Lung (tissue), 12 donors: Measurements from ENCODE around the gene KIAA1217. TPM values are rescaled to one million over a fixed set of nuclear protein-coding genes. Genes with fewer than 3 reads are reported as not detected.
A peak's percentile ranks its signal among the peaks of the same experiment; 100 is the strongest.

ENCODE experiments used
- ATAC-seq: fragments of 200-7000 bp; cut with Tn5 transposase; one replicate; pipeline ENCODE4 v1.9.1; 2020; ENCODE audit warnings: moderate number of reproducible peaks; ENCODE audit not compliant: insufficient read depth, low FRiP score
- DNase-seq, 3 donors: peaks; one replicate each; pipeline ENCODE4 v3.0.0-alpha.2; 2013 to 2017
- H3K27ac ChIP-seq, 2 donors: one replicate each; pipeline ENCODE4 v1.5.1; 2013; ENCODE audit warnings: mild to moderate bottlenecking in 2 of 2, moderate library complexity in 2 of 2, control low read depth in 1 of 2, inconsistent platforms in 1 of 2, low read depth in 1 of 2, low read length in 1 of 2
- H3K27me3 ChIP-seq, 3 donors: one replicate each; pipeline ENCODE4 v1.5.1; 2013; ENCODE audit warnings: low read length in 2 of 3; ENCODE audit not compliant: control insufficient read depth in 3 of 3, insufficient read depth in 3 of 3
- H3K36me3 ChIP-seq, 4 donors: one replicate each; pipeline ENCODE4 v1.5.1; 2013; ENCODE audit warnings: low read length in 4 of 4, mild to moderate bottlenecking in 1 of 4, moderate library complexity in 1 of 4; ENCODE audit not compliant: control insufficient read depth in 4 of 4, insufficient read depth in 4 of 4
- H3K4me1 ChIP-seq, 5 donors: one replicate each; pipeline ENCODE4 v1.5.1; 2013; ENCODE audit warnings: low read length in 5 of 5, mild to moderate bottlenecking in 2 of 5, moderate library complexity in 1 of 5; ENCODE audit not compliant: control insufficient read depth in 5 of 5, insufficient read depth in 5 of 5
- H3K4me3 ChIP-seq: one replicate; pipeline ENCODE4 v1.5.1; 2013; ENCODE audit warnings: mild to moderate bottlenecking, control low read depth, moderate library complexity
- H3K9ac ChIP-seq, 2 donors: one replicate each; pipeline ENCODE4 v1.5.1; 2013; ENCODE audit warnings: low read length in 2 of 2, control low read depth in 1 of 2; ENCODE audit not compliant: insufficient read depth in 1 of 2
- H3K9me3 ChIP-seq, 4 donors: one replicate each; pipeline ENCODE4 v1.5.1; 2013; ENCODE audit warnings: low read length in 3 of 4, mild to moderate bottlenecking in 1 of 4, moderate library complexity in 1 of 4; ENCODE audit not compliant: control insufficient read depth in 4 of 4, insufficient read depth in 3 of 4
- whole genome bisulfite sequencing, 2 donors: extraction: QIAGEN DNeasy Blood & Tissue Kit; methylation state at CpG; one replicate each; pipeline ENCODE4 v1.1.7; 2013; 5-methylcytosine and 5-hydroxymethylcytosine counted together
- polyA plus RNA-seq, 2 donors: library from polyadenylated mRNA; stranded (reverse); fragments of 200-250 nt; gene quantifications; one replicate each; pipeline ENCODE4 v1.2.1, GENCODE V29; 2013
- total RNA-seq, 2 donors: library from RNA; depleted of rRNA in 1 of 2; stranded (reverse); fragments of >200 nt in 1 of 2; gene quantifications; one replicate each; pipeline ENCODE4 v1.2.1, GENCODE V29; 2014 to 2021
- TF ChIP-seq, protein P1 (sequence below): IDR thresholded peaks from 2 replicates; pipeline ENCODE4 v1.5.1; 2012; ENCODE audit warnings: mild to moderate bottlenecking; ENCODE audit errors: control extremely low read depth, extremely low read depth
- donor health status: control.
- donor health status: control.
- donor health status: Bipolar disorder and iron deficiency.
- donor health status: healthy.
- donor health status: DM: yes; HTN: yes; CAD: no.

The KIAA1217 gene
- total and polyA plus RNA-seq, 4 donors = 5.5 to 58.6 (median 24.1) TPM

DNA sequence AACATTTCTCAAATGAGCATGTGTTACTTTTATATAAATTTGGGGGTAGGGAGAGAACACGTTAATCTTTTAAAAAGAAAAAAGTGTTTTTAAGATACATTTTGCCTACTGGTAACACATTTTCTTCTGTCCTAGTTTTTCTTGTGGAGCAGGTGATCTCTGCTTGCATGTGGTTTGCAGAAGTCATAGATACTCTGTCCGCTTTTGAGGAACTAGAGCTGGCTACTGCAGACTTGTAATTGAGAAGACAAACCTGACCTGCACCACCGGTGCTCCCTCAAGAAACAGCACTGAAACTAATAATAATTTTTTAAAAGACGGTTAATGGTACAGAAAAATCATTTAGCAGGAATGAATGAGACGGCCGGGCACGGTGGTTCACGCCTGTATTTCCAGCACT, 243.1 kb downstream of the KIAA1217 start:
- Histone ChIP-seq H3K4me1 (peaks cover 7 to 69% (median 15%) of the 10 kb centered on the region in 5 donors), H3K27ac (no peak overlapping the region), H3K9me3 (no peaks in the 10 kb centered on the region), H3K27me3 (no peaks in the 10 kb centered on the region), H3K36me3 (no peaks in the 10 kb centered on the region), H3K4me3 (no peak overlapping the region), H3K9ac (no peak overlapping the region)
- whole genome bisulfite sequencing, 2 donors = 86 to 89% methylated on average over 8 of the region's 8 CpGs
- ATAC-seq (no peak), DNase-seq (no peak)
- TF ChIP-seq, protein P1, sequence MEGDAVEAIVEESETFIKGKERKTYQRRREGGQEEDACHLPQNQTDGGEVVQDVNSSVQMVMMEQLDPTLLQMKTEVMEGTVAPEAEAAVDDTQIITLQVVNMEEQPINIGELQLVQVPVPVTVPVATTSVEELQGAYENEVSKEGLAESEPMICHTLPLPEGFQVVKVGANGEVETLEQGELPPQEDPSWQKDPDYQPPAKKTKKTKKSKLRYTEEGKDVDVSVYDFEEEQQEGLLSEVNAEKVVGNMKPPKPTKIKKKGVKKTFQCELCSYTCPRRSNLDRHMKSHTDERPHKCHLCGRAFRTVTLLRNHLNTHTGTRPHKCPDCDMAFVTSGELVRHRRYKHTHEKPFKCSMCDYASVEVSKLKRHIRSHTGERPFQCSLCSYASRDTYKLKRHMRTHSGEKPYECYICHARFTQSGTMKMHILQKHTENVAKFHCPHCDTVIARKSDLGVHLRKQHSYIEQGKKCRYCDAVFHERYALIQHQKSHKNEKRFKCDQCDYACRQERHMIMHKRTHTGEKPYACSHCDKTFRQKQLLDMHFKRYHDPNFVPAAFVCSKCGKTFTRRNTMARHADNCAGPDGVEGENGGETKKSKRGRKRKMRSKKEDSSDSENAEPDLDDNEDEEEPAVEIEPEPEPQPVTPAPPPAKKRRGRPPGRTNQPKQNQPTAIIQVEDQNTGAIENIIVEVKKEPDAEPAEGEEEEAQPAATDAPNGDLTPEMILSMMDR = no peak

- H3K36me3 ChIP-seq = no peaks in the 10 kb centered on the region
- H3K27ac ChIP-seq = peak overlapping the region in 1 of 2 donors; percentile 6
- no peaks in the 10 kb centered on the region for H3K9me3 ChIP-seq
- ATAC-seq = no peak
- peak overlapping the region in 1 of 2 donors; percentile 46 for H3K9ac ChIP-seq
- H3K4me3 ChIP-seq = no peak overlapping the region
- TF ChIP-seq, protein P1 = no peak
- no peaks in the 10 kb centered on the region for H3K27me3 ChIP-seq
- peaks cover 8 to 72% (median 18%) of the 10 kb centered on the region in 5 donors for H3K4me1 ChIP-seq
- peak in 2 of 3 donors; percentile 80 to 84 for DNase-seq
Measured at GRCh38 chr10:24453404-24453830, 244.5 kb downstream of the KIAA1217 start.

GRCh38 chr10:24453973-24454372, 245.0 kb downstream of the KIAA1217 start:
- 68 to 79% methylated on average over 4 of the region's 4 CpGs for WGBS, 2 donors
- H3K9me3 ChIP-seq = no peaks in the 10 kb centered on the region
- no peaks in the 10 kb centered on the region for H3K36me3 ChIP-seq
- ATAC-seq (no peak), DNase-seq (peak in 1 of 3 donors; percentile 15)
- H3K4me3 ChIP-seq = no peak overlapping the region
- no peak overlapping the region for H3K27ac ChIP-seq
- H3K9ac ChIP-seq = peak overlapping the region in 1 of 2 donors; percentile 46
- H3K4me1 ChIP-seq = peaks cover 6 to 67% (median 13%) of the 10 kb centered on the region in 5 donors
- H3K27me3 ChIP-seq = no peaks in the 10 kb centered on the region
- TF ChIP-seq, protein P1 = no peak

DNA sequence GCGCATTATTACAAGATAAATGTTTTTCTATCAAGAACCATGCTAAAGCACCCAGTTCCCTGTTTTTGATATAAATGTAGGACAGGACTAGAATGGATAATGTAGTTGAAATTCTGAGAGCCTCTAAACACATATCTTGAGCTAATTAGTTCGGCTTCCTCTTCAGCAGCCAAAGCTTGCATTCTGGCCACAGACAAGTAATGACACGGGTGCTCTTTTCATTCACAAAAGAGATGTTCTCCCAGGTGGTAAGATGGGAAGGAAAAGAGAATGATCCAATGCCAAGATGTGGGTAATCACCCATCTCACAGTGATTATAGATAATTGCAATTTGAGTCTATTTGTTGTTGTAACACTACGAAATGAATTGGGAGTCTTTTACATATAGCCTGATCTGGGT, 246.5 kb downstream of the KIAA1217 start:
- 94% methylated on average over 4 of the region's 4 CpGs for WGBS, 2 donors

More for the DNA sequence above, 246.5 kb downstream of the KIAA1217 start:
- Histone ChIP-seq H3K36me3 (no peaks in the 10 kb centered on the region), H3K27ac (no peak overlapping the region), H3K9ac (no peak overlapping the region), H3K9me3 (no peaks in the 10 kb centered on the region), H3K4me3 (no peak overlapping the region), H3K27me3 (no peaks in the 10 kb centered on the region), H3K4me1 (peaks cover 6 to 52% (median 13%) of the 10 kb centered on the region in 5 donors)
- TF ChIP-seq, protein P1 = no peak
- ATAC-seq (no peak), DNase-seq (no peak)
